Kidney epithelial cell (primary cell): ENCODE results near the gene CARS1. TPM values are rescaled to one million over a fixed set of nuclear protein-coding genes. Genes with fewer than 3 reads are reported as not detected.

Experiments used
- DNase-seq: peaks from one replicate; pipeline ENCODE4 v3.0.0-alpha.2; 2010; ENCODE audit warnings: low read depth
- H3K27me3 ChIP-seq: 2 replicates; pipeline ENCODE4 v1.6.0; 2011; ENCODE audit warnings: low read length; ENCODE audit not compliant: control insufficient read depth, insufficient read depth
- H3K36me3 ChIP-seq: 2 replicates; pipeline ENCODE4 v1.5.1; 2011; ENCODE audit warnings: low read length; ENCODE audit not compliant: control insufficient read depth, insufficient read depth
- H3K4me3 ChIP-seq: 2 replicates; pipeline ENCODE4 v1.5.1; 2011; ENCODE audit warnings: low read depth, mild to moderate bottlenecking, control low read depth, low read length
- CTCF ChIP-seq: IDR thresholded peaks from 2 replicates; pipeline ENCODE4 v1.5.1; 2011; ENCODE audit warnings: mild to moderate bottlenecking, moderate library complexity, low read length, control low read depth, inconsistent platforms; ENCODE audit not compliant: insufficient read depth, poor library complexity, severe bottlenecking
- total RNA-seq: library from RNA; depleted of rRNA; stranded (reverse); fragments of >200 nt; gene quantifications from 2 replicates; pipeline ENCODE4 v1.2.3, GENCODE V29; 2015

Gene CARS1
- total RNA-seq, 1 donor from 2014 or later, result 98.3 TPM

- peaks cover 8% of the 10 kb centered on the region for H3K36me3 ChIP-seq
- no peak for DNase-seq
- no peaks in the 10 kb centered on the region for H3K27me3 ChIP-seq
- no peak for TF ChIP-seq CTCF
- no peak overlapping the region for H3K4me3 ChIP-seq
These were observed 38.6 kb downstream of the CARS1 start for GRCh38 chr11:3018596-3018995.

- no peak for DNase-seq
- TF ChIP-seq CTCF, result no peak
- H3K36me3 ChIP-seq, result peaks cover 7% of the 10 kb centered on the region
These were observed 40.4 kb downstream of the CARS1 start for GRCh38 chr11:3016861-3017260.

GRCh38 chr11:3015796-3016195 lies 41.4 kb downstream of the CARS1 start:
- no peak for DNase-seq
- no peaks in the 10 kb centered on the region for H3K27me3 ChIP-seq
- no peak overlapping the region for H3K4me3 ChIP-seq
- H3K36me3 ChIP-seq, result peaks cover 7% of the 10 kb centered on the region
- no peak for TF ChIP-seq CTCF

More at GRCh38 chr11:3016861-3017260, 40.4 kb downstream of the CARS1 start:
- Histone ChIP-seq H3K27me3 (no peaks in the 10 kb centered on the region), H3K4me3 (no peak overlapping the region)

- DNase-seq, result no peak
- Histone ChIP-seq H3K4me3 (no peak overlapping the region), H3K36me3 (peaks cover 6% of the 10 kb centered on the region)
These were observed 42.3 kb downstream of the CARS1 start for GRCh38 chr11:3014943-3015342.

GRCh38 chr11:3014057-3014938 lies 42.9 kb downstream of the CARS1 start:
- H3K27me3 ChIP-seq, result no peaks in the 10 kb centered on the region
- DNase-seq, result no peak
- H3K4me3 ChIP-seq, result no peak overlapping the region
- no peak for TF ChIP-seq CTCF
- H3K36me3 ChIP-seq, result peaks cover 5% of the 10 kb centered on the region

More at GRCh38 chr11:3014943-3015342, 42.3 kb downstream of the CARS1 start:
- TF ChIP-seq CTCF, result no peak
- H3K27me3 ChIP-seq, result no peaks in the 10 kb centered on the region
